Ectodermal cell (in vitro differentiated cells): Measurements from ENCODE around the gene UNC119.

Source experiments
- H3K27ac ChIP-seq: 2 replicates; pipeline ENCODE4 v1.7.0; 2013; ENCODE audit warnings: mild to moderate bottlenecking, low read depth, low read length; ENCODE audit not compliant: insufficient read depth, poor library complexity, severe bottlenecking
- H3K27me3 ChIP-seq: 2 replicates; pipeline ENCODE4 v1.7.0; 2013; ENCODE audit warnings: mild to moderate bottlenecking, low read length; ENCODE audit not compliant: insufficient read depth, control insufficient read depth, poor library complexity, severe bottlenecking
- H3K36me3 ChIP-seq: one replicate; pipeline ENCODE4 v1.7.0; 2013; ENCODE audit warnings: low read length; ENCODE audit not compliant: control insufficient read depth, insufficient read depth
- H3K4me1 ChIP-seq: one replicate; pipeline ENCODE4 v1.7.0; 2013; ENCODE audit warnings: low read length; ENCODE audit not compliant: control insufficient read depth, insufficient read depth
- H3K4me3 ChIP-seq: 2 replicates; pipeline ENCODE4 v1.7.0; 2013; ENCODE audit warnings: low read depth, low read length, control low read depth; ENCODE audit not compliant: insufficient read depth
- H3K9me3 ChIP-seq: 2 replicates; pipeline ENCODE4 v1.7.0; 2013; ENCODE audit warnings: mild to moderate bottlenecking, low read length, moderate library complexity; ENCODE audit not compliant: control insufficient read depth
- WGBS, 2 experiments: methylation state at CpG; one replicate each; pipeline ENCODE4 v1.1.7; 2013; ENCODE audit warnings: missing lambda C conversion rate in 2 of 2; 5-methylcytosine and 5-hydroxymethylcytosine counted together

The UNC119 gene

GRCh38 chr17:28499364-28499664, 53.1 kb downstream of the UNC119 start:
- H3K4me3 ChIP-seq: no peak overlapping the region
- no peaks in the 10 kb centered on the region for H3K9me3 ChIP-seq
- H3K4me1 ChIP-seq: peaks cover 7% of the 10 kb centered on the region
- H3K27me3 ChIP-seq: no peaks in the 10 kb centered on the region
- WGBS, 2 experiments: 91 to 94% methylated on average over 9 of the region's 9 CpGs
- no peak overlapping the region for H3K27ac ChIP-seq
- H3K36me3 ChIP-seq: no peaks in the 10 kb centered on the region

- WGBS, 2 experiments: 84% methylated on average over 12 of the region's 12 CpGs
- Histone ChIP-seq H3K4me3 (no peak overlapping the region), H3K27ac (no peak overlapping the region), H3K27me3 (no peaks in the 10 kb centered on the region), H3K9me3 (no peaks in the 10 kb centered on the region), H3K36me3 (no peaks in the 10 kb centered on the region), H3K4me1 (peaks cover 7% of the 10 kb centered on the region)
Observed at GRCh38 chr17:28498652-28499363, 53.6 kb downstream of the UNC119 start.

- H3K9me3 ChIP-seq: no peaks in the 10 kb centered on the region
- H3K4me3 ChIP-seq: no peak overlapping the region
- H3K27me3 ChIP-seq: no peaks in the 10 kb centered on the region
- H3K36me3 ChIP-seq: no peaks in the 10 kb centered on the region
- H3K27ac ChIP-seq: no peak overlapping the region
- WGBS, 2 experiments: 61 to 69% methylated on average over 7 to 8 of the region's 9 CpGs
- H3K4me1 ChIP-seq: peaks cover 7% of the 10 kb centered on the region
Observed at GRCh38 chr17:28497931-28498330, 54.5 kb downstream of the UNC119 start.
